GM21423 (cell line): ENCODE data around the gene PRKCB.
"Not testable (repeated sequence)": the region's sequence is repeated elsewhere in the genome, so short reads cannot be mapped to it uniquely, and the experiment has no call there.

ENCODE experiments used
- ATAC-seq: cut with Tn5 transposase; IDR thresholded peaks from one replicate; pipeline ENCODE4 v1.9.1; 2021; ENCODE audit warnings: mild to moderate bottlenecking, moderate library complexity; ENCODE audit not compliant: unreplicated experiment

PRKCB gene

GRCh38 chr16:24029841-24030240 lies 194.1 kb downstream of the PRKCB start:
- not testable (repeated sequence) for ATAC-seq

- ATAC-seq = no peak
Observed at GRCh38 chr16:24035127-24035842, 199.5 kb downstream of the PRKCB start.

GRCh38 chr16:24036038-24036543 lies 200.3 kb downstream of the PRKCB start:
- ATAC-seq = no peak

- no peak for ATAC-seq
Observed at GRCh38 chr16:24036614-24037013, 200.8 kb downstream of the PRKCB start.

GRCh38 chr16:24037335-24037734 lies 201.6 kb downstream of the PRKCB start:
- no peak for ATAC-seq

- no peak for ATAC-seq
Observed at GRCh38 chr16:24041834-24042631, 206.2 kb downstream of the PRKCB start.

GRCh38 chr16:24044467-24044866 lies 208.7 kb downstream of the PRKCB start:
- no peak for ATAC-seq

- no peak for ATAC-seq
Observed at GRCh38 chr16:24045641-24046040, 209.9 kb downstream of the PRKCB start.

- ATAC-seq = no peak
Observed at GRCh38 chr16:24046442-24046841, 210.7 kb downstream of the PRKCB start.

GRCh38 chr16:24049113-24049512 lies 213.3 kb downstream of the PRKCB start:
- no peak for ATAC-seq

GRCh38 chr16:24051125-24051524 lies 215.3 kb downstream of the PRKCB start:
- no peak for ATAC-seq

GRCh38 chr16:24052329-24053098 lies 216.7 kb downstream of the PRKCB start:
- ATAC-seq = no peak

GRCh38 chr16:24053099-24053946 lies 217.5 kb downstream of the PRKCB start:
- no peak for ATAC-seq

GRCh38 chr16:24054741-24055491 lies 219.1 kb downstream of the PRKCB start:
- no peak for ATAC-seq

GRCh38 chr16:24062270-24062817 lies 226.6 kb downstream of the PRKCB start:
- no peak for ATAC-seq

GRCh38 chr16:24069036-24069590 lies 233.3 kb downstream of the PRKCB start:
- ATAC-seq = no peak

GRCh38 chr16:24070851-24071250 lies 235.1 kb downstream of the PRKCB start:
- ATAC-seq = no peak

GRCh38 chr16:24071666-24072360 lies 236.0 kb downstream of the PRKCB start:
- no peak for ATAC-seq
